ENCODE data around the gene GSG1L.

GSG1L gene

DNA sequence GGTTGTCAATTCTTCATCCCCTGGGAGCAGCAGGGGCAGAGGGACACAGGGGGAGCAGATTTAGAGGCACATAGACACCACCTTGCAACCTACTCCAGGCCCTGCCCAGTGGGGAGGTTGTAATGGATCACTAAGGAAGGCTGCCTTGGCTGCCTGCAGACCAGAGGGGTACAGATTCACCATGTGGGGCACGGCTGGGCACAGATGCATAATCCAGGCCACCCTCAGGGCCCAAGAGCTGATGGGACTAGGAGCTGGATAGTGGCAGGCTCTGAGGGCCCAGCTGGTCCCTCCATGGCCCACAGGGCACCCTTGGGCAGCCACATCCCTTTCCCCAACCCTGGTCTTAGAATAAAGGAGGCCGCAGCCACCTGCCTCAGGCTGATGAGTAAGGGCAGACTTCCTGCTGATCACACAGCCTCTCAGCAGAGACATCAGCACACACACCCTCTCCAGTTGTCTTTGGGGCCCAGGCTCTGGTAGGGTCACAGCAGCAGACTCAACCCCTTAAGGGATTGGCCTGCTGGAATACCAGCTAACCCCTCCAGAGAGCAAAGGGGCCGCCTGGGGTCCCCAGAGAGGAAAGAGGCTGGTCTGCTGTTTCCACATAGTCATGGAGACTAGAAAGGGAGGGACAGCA, 224.9 kb downstream of the GSG1L start:
- no peaks in the 10 kb centered on the region for H3K9me3 ChIP-seq (ENCODE audit: control insufficient read depth in 2 of 2, low read length in 2 of 2)
- no peaks in the 10 kb centered on the region for H3K4me1 ChIP-seq (ENCODE audit: control insufficient read depth in 2 of 2, insufficient read depth in 2 of 2, low read length in 2 of 2)
- no peaks in the 10 kb centered on the region for H3K27me3 ChIP-seq (ENCODE audit: control insufficient read depth in 2 of 2, insufficient read depth in 2 of 2, low read length in 2 of 2)
- no peaks in the 10 kb centered on the region for H3K36me3 ChIP-seq (ENCODE audit: control insufficient read depth in 2 of 2, insufficient read depth in 2 of 2, low read length in 2 of 2)
- no peak overlapping the region for H3K27ac ChIP-seq (ENCODE audit: low read depth in 2 of 2, low read length in 2 of 2)
- no peak overlapping the region for H3K4me3 ChIP-seq (ENCODE audit: low read length in 2 of 2)
- no peak overlapping the region for H3K9ac ChIP-seq (ENCODE audit: low read depth in 1 of 2, low read length in 2 of 2)

GRCh38 chr16:27829975-27830374, 233.5 kb downstream of the GSG1L start:
- Histone ChIP-seq H3K9ac (ENCODE audit: low read depth in 1 of 2, low read length in 2 of 2) (no peak overlapping the region), H3K36me3 (ENCODE audit: control insufficient read depth in 2 of 2, insufficient read depth in 2 of 2, low read length in 2 of 2) (no peaks in the 10 kb centered on the region), H3K4me1 (ENCODE audit: control insufficient read depth in 2 of 2, insufficient read depth in 2 of 2, low read length in 2 of 2) (no peaks in the 10 kb centered on the region), H3K9me3 (ENCODE audit: control insufficient read depth in 2 of 2, low read length in 2 of 2) (no peaks in the 10 kb centered on the region), H3K27ac (ENCODE audit: low read depth in 2 of 2, low read length in 2 of 2) (no peak overlapping the region), H3K4me3 (ENCODE audit: low read length in 2 of 2) (no peak overlapping the region), H3K27me3 (ENCODE audit: control insufficient read depth in 2 of 2, insufficient read depth in 2 of 2, low read length in 2 of 2) (no peaks in the 10 kb centered on the region)

DNA sequence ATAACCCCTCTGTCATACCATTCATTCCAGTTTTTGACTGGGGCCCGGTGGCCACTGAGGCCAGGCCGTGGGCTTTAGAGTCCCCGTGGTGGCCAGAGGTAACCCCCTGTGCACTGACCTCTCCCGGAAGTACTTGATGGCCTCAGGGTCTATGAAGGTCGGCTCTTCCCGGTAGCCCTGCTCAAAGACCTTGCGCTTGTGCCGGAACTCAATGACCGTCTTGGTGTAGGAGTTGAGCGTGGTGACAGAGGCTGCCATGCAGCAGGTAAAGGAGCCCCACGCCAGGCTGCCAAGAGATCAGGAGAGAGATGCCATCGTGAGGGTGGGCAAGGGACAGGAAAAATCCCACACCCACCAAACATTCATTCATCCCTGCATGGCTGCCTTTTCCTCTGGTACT, 234.8 kb downstream of the GSG1L start:
- Histone ChIP-seq H3K4me1 (ENCODE audit: control insufficient read depth in 2 of 2, insufficient read depth in 2 of 2, low read length in 2 of 2) (no peaks in the 10 kb centered on the region), H3K4me3 (ENCODE audit: low read length in 2 of 2) (no peak overlapping the region), H3K27ac (ENCODE audit: low read depth in 2 of 2, low read length in 2 of 2) (no peak overlapping the region), H3K27me3 (ENCODE audit: control insufficient read depth in 2 of 2, insufficient read depth in 2 of 2, low read length in 2 of 2) (no peaks in the 10 kb centered on the region), H3K9ac (ENCODE audit: low read depth in 1 of 2, low read length in 2 of 2) (no peak overlapping the region), H3K36me3 (ENCODE audit: control insufficient read depth in 2 of 2, insufficient read depth in 2 of 2, low read length in 2 of 2) (no peaks in the 10 kb centered on the region), H3K9me3 (ENCODE audit: control insufficient read depth in 2 of 2, low read length in 2 of 2) (no peaks in the 10 kb centered on the region)

DNA sequence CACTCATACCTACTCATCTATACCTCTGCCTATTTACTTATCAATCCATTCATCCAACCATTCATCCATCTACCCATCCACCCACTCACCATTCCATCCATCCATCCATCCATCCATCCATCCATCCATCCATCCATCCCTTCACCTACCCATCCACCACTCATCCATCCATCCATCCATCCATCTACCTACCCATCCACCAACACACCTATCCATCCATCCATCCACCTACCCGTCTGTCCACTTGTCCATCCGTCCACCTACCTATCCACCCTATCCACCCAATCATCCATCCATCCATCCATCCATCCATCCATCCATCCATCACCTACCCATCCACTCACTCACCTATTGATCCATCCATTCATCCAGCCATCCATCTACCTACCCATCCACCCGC, 235.7 kb downstream of the GSG1L start:
- Histone ChIP-seq H3K27ac (ENCODE audit: low read depth in 2 of 2, low read length in 2 of 2) (no peak overlapping the region), H3K27me3 (ENCODE audit: control insufficient read depth in 2 of 2, insufficient read depth in 2 of 2, low read length in 2 of 2) (no peaks in the 10 kb centered on the region), H3K4me3 (ENCODE audit: low read length in 2 of 2) (no peak overlapping the region), H3K4me1 (ENCODE audit: control insufficient read depth in 2 of 2, insufficient read depth in 2 of 2, low read length in 2 of 2) (no peaks in the 10 kb centered on the region), H3K9me3 (ENCODE audit: control insufficient read depth in 2 of 2, low read length in 2 of 2) (no peaks in the 10 kb centered on the region), H3K9ac (ENCODE audit: low read depth in 1 of 2, low read length in 2 of 2) (no peak overlapping the region), H3K36me3 (ENCODE audit: control insufficient read depth in 2 of 2, insufficient read depth in 2 of 2, low read length in 2 of 2) (no peaks in the 10 kb centered on the region)

DNA sequence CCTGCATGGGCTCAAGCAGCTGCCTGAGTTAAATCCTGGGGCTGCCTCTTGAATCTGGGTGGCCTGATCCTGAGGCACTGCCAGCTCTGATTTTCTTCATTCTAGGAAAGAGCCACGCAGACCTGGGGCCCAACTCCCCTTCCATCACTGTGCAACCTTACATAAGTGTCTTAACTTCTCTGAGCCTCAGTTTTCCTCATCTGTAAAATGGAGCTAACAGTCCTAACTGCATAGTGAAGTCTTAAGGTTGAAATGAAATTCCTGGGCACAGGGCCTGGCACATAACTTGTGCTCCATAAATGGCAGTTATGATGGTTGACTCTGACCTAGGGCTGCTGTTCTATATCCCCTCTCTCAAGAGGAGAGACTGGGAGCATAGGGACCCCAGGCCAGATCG, 236.6 kb downstream of the GSG1L start:
- H3K36me3 ChIP-seq (ENCODE audit: control insufficient read depth in 2 of 2, insufficient read depth in 2 of 2, low read length in 2 of 2): no peaks in the 10 kb centered on the region
- H3K4me3 ChIP-seq (ENCODE audit: low read length in 2 of 2): no peak overlapping the region
- no peak overlapping the region for H3K9ac ChIP-seq (ENCODE audit: low read depth in 1 of 2, low read length in 2 of 2)
- no peak overlapping the region for H3K27ac ChIP-seq (ENCODE audit: low read depth in 2 of 2, low read length in 2 of 2)
- H3K27me3 ChIP-seq (ENCODE audit: control insufficient read depth in 2 of 2, insufficient read depth in 2 of 2, low read length in 2 of 2): no peaks in the 10 kb centered on the region
- no peaks in the 10 kb centered on the region for H3K4me1 ChIP-seq (ENCODE audit: control insufficient read depth in 2 of 2, insufficient read depth in 2 of 2, low read length in 2 of 2)
- H3K9me3 ChIP-seq (ENCODE audit: control insufficient read depth in 2 of 2, low read length in 2 of 2): no peaks in the 10 kb centered on the region

- Histone ChIP-seq H3K9ac (ENCODE audit: low read depth in 1 of 2, low read length in 2 of 2) (no peak overlapping the region), H3K4me1 (ENCODE audit: control insufficient read depth in 2 of 2, insufficient read depth in 2 of 2, low read length in 2 of 2) (no peaks in the 10 kb centered on the region), H3K9me3 (ENCODE audit: control insufficient read depth in 2 of 2, low read length in 2 of 2) (no peaks in the 10 kb centered on the region), H3K27ac (ENCODE audit: low read depth in 2 of 2, low read length in 2 of 2) (no peak overlapping the region), H3K27me3 (ENCODE audit: control insufficient read depth in 2 of 2, insufficient read depth in 2 of 2, low read length in 2 of 2) (no peaks in the 10 kb centered on the region), H3K36me3 (ENCODE audit: control insufficient read depth in 2 of 2, insufficient read depth in 2 of 2, low read length in 2 of 2) (no peaks in the 10 kb centered on the region), H3K4me3 (ENCODE audit: low read length in 2 of 2) (no peak overlapping the region)
Observed at GRCh38 chr16:27826081-27826892, 237.2 kb downstream of the GSG1L start.

GRCh38 chr16:27824786-27825185, 238.7 kb downstream of the GSG1L start:
- no peaks in the 10 kb centered on the region for H3K27me3 ChIP-seq (ENCODE audit: control insufficient read depth in 2 of 2, insufficient read depth in 2 of 2, low read length in 2 of 2)
- H3K9ac ChIP-seq (ENCODE audit: low read depth in 1 of 2, low read length in 2 of 2): no peak overlapping the region
- no peak overlapping the region for H3K27ac ChIP-seq (ENCODE audit: low read depth in 2 of 2, low read length in 2 of 2)
- no peaks in the 10 kb centered on the region for H3K9me3 ChIP-seq (ENCODE audit: control insufficient read depth in 2 of 2, low read length in 2 of 2)
- no peak overlapping the region for H3K4me3 ChIP-seq (ENCODE audit: low read length in 2 of 2)
- no peaks in the 10 kb centered on the region for H3K36me3 ChIP-seq (ENCODE audit: control insufficient read depth in 2 of 2, insufficient read depth in 2 of 2, low read length in 2 of 2)
- H3K4me1 ChIP-seq (ENCODE audit: control insufficient read depth in 2 of 2, insufficient read depth in 2 of 2, low read length in 2 of 2): no peaks in the 10 kb centered on the region

- H3K9me3 ChIP-seq (ENCODE audit: control insufficient read depth in 2 of 2, low read length in 2 of 2): no peaks in the 10 kb centered on the region
- no peaks in the 10 kb centered on the region for H3K27me3 ChIP-seq (ENCODE audit: control insufficient read depth in 2 of 2, insufficient read depth in 2 of 2, low read length in 2 of 2)
- H3K4me3 ChIP-seq (ENCODE audit: low read length in 2 of 2): no peak overlapping the region
- no peaks in the 10 kb centered on the region for H3K36me3 ChIP-seq (ENCODE audit: control insufficient read depth in 2 of 2, insufficient read depth in 2 of 2, low read length in 2 of 2)
- no peak overlapping the region for H3K9ac ChIP-seq (ENCODE audit: low read depth in 1 of 2, low read length in 2 of 2)
- no peaks in the 10 kb centered on the region for H3K4me1 ChIP-seq (ENCODE audit: control insufficient read depth in 2 of 2, insufficient read depth in 2 of 2, low read length in 2 of 2)
- H3K27ac ChIP-seq (ENCODE audit: low read depth in 2 of 2, low read length in 2 of 2): no peak overlapping the region
Observed at GRCh38 chr16:27824006-27824405, 239.5 kb downstream of the GSG1L start.

DNA sequence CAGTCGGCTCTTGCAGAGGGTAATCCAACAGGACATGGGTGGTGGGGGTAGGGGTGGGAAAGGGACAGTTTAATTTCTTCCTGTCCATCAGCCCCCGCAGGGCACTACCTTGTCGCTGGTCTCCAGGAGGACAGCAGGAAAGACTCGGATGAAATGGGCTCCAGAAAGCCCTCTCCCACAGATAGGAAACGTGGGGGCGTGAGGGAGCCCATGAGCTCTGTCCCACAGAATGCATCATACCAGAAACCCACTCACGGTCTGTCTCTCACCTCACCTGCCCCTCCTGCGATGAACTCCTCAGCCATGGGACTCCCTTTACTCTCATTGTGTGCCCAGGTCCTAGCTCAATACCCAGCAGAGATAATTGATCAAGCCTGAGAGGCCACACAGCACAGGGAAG, 240.1 kb downstream of the GSG1L start:
- Histone ChIP-seq H3K36me3 (ENCODE audit: control insufficient read depth in 2 of 2, insufficient read depth in 2 of 2, low read length in 2 of 2) (no peaks in the 10 kb centered on the region), H3K4me1 (ENCODE audit: control insufficient read depth in 2 of 2, insufficient read depth in 2 of 2, low read length in 2 of 2) (no peaks in the 10 kb centered on the region), H3K27ac (ENCODE audit: low read depth in 2 of 2, low read length in 2 of 2) (no peak overlapping the region), H3K4me3 (ENCODE audit: low read length in 2 of 2) (no peak overlapping the region), H3K27me3 (ENCODE audit: control insufficient read depth in 2 of 2, insufficient read depth in 2 of 2, low read length in 2 of 2) (no peaks in the 10 kb centered on the region), H3K9me3 (ENCODE audit: control insufficient read depth in 2 of 2, low read length in 2 of 2) (no peaks in the 10 kb centered on the region), H3K9ac (ENCODE audit: low read depth in 1 of 2, low read length in 2 of 2) (no peak overlapping the region)

- no peak overlapping the region for H3K4me3 ChIP-seq (ENCODE audit: low read length in 2 of 2)
- H3K4me1 ChIP-seq (ENCODE audit: control insufficient read depth in 2 of 2, insufficient read depth in 2 of 2, low read length in 2 of 2): no peaks in the 10 kb centered on the region
- no peaks in the 10 kb centered on the region for H3K36me3 ChIP-seq (ENCODE audit: control insufficient read depth in 2 of 2, insufficient read depth in 2 of 2, low read length in 2 of 2)
- no peak overlapping the region for H3K9ac ChIP-seq (ENCODE audit: low read depth in 1 of 2, low read length in 2 of 2)
- H3K27me3 ChIP-seq (ENCODE audit: control insufficient read depth in 2 of 2, insufficient read depth in 2 of 2, low read length in 2 of 2): no peaks in the 10 kb centered on the region
- H3K9me3 ChIP-seq (ENCODE audit: control insufficient read depth in 2 of 2, low read length in 2 of 2): no peaks in the 10 kb centered on the region
- no peak overlapping the region for H3K27ac ChIP-seq (ENCODE audit: low read depth in 2 of 2, low read length in 2 of 2)
Observed at GRCh38 chr16:27822996-27823395, 240.5 kb downstream of the GSG1L start.

Data from mucosa of rectum (tissue), 2 donors.